ENCODE data around the gene SIGLEC8.

- TF ChIP-seq POLR2A (IDR thresholded peaks at IDR 0.05), result no peak
- TF ChIP-seq, protein P1, sequence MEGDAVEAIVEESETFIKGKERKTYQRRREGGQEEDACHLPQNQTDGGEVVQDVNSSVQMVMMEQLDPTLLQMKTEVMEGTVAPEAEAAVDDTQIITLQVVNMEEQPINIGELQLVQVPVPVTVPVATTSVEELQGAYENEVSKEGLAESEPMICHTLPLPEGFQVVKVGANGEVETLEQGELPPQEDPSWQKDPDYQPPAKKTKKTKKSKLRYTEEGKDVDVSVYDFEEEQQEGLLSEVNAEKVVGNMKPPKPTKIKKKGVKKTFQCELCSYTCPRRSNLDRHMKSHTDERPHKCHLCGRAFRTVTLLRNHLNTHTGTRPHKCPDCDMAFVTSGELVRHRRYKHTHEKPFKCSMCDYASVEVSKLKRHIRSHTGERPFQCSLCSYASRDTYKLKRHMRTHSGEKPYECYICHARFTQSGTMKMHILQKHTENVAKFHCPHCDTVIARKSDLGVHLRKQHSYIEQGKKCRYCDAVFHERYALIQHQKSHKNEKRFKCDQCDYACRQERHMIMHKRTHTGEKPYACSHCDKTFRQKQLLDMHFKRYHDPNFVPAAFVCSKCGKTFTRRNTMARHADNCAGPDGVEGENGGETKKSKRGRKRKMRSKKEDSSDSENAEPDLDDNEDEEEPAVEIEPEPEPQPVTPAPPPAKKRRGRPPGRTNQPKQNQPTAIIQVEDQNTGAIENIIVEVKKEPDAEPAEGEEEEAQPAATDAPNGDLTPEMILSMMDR (IDR thresholded peaks at IDR 0.05), result no peak
Observed at GRCh38 chr19:51479531-51480331, 21.5 kb upstream of the SIGLEC8 start.
